GM19043 (cell line): ENCODE data around the gene MBD6.
"Not testable (repeated sequence)": the region's sequence is repeated elsewhere in the genome, so short reads cannot be mapped to it uniquely, and the experiment has no call there.

ENCODE experiments used
- ATAC-seq: cut with Tn5 transposase; IDR thresholded peaks from one replicate; pipeline ENCODE4 v1.9.1; 2021; ENCODE audit warnings: low read depth; ENCODE audit not compliant: unreplicated experiment

Gene MBD6

DNA sequence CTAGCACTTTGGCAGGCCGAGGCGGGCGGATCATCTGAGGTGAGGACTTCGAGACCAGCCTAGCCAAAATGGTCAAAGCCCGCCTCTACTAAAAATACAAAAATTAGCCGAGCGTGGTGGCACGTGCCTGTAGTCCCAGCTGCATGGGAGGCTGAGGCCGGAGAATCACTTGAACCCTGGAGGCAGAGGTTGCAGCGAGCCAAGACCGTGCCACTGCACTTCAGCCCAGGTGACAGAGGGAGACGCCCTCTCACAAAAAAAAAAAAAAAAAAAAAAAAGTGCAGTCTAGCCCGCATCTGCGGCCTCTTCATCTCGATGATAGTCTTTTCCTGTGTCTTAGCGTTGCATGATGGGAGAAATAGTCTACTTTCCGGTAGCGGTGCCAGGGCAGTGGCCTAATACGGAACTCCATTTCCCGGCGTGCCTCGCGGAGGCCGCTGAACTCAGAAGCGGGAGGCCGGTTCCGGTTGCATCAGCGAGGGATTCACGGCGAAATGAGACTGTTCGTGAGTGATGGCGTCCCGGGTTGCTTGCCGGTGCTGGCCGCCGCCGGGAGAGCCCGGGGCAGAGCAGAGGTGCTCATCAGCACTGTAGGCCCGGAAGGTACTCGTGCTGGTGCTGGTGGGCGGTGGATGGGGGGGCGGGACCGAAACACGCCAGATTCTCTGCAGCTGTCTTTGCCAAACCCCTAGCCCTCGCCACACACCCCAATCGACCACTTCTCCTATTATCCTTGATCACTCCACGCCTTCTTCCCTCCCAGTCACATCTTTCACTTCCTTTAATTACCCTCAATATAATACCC lies 34.8 kb upstream of the MBD6 start, which contains the start of gene MARS1:
MARS1 (plus strand) TSS at position 472 of the 805 bp plus-strand sequence; CDS start at position 495, 23 bp downstream.
- peak; percentile 99 for ATAC-seq

DNA sequence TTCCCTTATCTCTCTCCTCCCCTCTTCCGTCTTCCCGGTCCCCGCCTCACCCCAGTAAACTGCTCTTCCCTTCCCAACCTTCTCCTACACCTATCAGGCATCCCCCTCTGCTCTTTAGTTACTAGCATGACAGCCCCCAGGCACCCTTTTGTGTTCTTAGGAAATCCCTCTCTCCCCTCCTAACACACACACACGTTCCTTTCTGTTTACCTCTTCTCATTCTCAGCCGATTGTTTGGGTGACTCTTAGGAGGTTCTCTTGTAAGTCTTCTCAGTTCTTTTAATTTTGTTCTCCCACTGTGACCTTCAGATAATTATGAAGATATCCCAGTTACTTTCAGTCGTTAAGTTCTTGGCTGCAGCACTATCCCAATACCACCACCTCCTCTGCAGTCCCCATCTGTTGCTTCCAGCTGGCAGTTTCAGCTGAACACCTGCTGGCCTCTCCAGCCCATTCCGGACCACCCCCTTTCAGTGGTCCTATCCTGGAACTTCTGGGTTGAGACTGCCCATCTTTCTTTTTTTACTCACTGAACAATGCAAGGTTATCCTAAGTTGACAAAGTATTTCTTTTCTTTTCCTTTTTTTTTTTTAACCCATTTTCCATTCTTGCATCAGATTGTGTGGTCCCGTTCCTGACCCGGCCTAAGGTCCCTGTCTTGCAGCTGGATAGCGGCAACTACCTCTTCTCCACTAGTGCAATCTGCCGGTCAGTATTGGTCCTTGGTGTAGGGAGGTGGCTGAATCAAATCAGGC lies 34.0 kb upstream of the MBD6 start:
- no peak for ATAC-seq

DNA sequence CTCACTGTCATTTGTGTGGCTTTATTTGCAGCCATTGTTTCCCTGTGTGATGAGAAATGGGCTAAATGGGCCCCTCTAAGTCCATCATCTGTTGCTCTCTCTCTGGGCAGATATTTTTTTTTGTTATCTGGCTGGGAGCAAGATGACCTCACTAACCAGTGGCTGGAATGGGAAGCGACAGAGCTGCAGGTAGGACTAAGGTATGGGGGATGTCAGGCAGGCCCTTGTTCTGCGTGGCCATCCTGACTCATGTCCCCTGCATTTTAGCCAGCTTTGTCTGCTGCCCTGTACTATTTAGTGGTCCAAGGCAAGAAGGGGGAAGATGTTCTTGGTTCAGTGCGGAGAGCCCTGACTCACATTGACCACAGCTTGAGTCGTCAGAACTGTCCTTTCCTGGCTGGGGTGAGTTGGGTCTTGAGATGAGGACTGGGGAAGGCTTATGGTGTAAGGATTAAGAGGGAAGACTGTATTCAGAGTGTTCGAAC lies 33.4 kb upstream of the MBD6 start:
- no peak for ATAC-seq

GRCh38 chr12:57490126-57490525 lies 32.5 kb upstream of the MBD6 start:
- no peak for ATAC-seq

GRCh38 chr12:57491393-57492280 lies 31.0 kb upstream of the MBD6 start:
- no peak for ATAC-seq

GRCh38 chr12:57495051-57495701 lies 27.4 kb upstream of the MBD6 start:
- ATAC-seq = not testable (repeated sequence)

GRCh38 chr12:57496822-57497221 lies 25.8 kb upstream of the MBD6 start:
- ATAC-seq = no peak

GRCh38 chr12:57497223-57498131 lies 25.1 kb upstream of the MBD6 start:
- ATAC-seq = no peak

- ATAC-seq = no peak
Observed at GRCh38 chr12:57498132-57498502, 24.5 kb upstream of the MBD6 start.

- ATAC-seq = no peak
Observed at GRCh38 chr12:57498571-57498970, 24.1 kb upstream of the MBD6 start.

- no peak for ATAC-seq
Observed at GRCh38 chr12:57500213-57500612, 22.4 kb upstream of the MBD6 start.

- ATAC-seq = not testable (repeated sequence)
Observed at GRCh38 chr12:57502311-57502969, 20.2 kb upstream of the MBD6 start.

DNA sequence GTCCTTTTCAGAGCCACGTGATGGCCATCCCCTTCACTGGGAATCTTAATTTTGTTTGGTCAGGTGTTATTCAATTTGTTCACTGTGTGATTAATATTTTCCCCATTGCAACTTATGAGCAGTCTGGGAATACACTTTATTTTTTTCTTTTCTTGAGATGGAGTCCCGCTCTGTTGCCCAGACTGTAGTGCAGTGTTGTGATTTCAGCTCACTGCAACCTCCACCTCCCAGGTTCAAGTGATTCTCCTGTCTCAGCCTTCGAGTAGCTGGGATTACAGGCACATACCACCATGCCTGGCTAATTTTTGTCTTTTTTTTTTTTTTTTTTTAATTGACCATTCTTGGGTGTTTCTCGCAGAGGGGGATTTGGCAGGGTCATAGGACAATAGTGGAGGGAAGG lies 16.1 kb upstream of the MBD6 start:
- ATAC-seq = not testable (repeated sequence)

- ATAC-seq = not testable (repeated sequence)
Observed at GRCh38 chr12:57507796-57508195, 14.8 kb upstream of the MBD6 start.

DNA sequence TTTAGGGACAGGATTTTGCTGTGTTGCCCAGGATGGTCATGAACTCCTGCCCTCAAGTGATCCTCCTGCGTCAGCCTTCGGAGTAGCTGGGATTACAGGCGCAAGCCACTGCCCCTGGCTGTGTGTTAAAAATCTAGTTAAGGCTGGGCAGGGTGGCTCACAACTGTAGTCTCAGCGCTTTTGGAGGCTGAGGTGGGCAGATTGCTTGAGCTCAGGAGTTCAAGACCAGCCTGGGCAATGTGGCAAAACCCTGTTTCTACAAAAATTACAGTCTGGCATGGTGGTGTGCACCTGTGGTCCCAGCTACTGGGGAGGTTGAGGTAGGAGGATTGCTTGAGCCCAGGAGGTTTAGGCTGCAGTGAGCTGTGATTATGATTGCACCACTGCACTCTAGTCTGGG lies 11.5 kb upstream of the MBD6 start:
- ATAC-seq = no peak

DNA sequence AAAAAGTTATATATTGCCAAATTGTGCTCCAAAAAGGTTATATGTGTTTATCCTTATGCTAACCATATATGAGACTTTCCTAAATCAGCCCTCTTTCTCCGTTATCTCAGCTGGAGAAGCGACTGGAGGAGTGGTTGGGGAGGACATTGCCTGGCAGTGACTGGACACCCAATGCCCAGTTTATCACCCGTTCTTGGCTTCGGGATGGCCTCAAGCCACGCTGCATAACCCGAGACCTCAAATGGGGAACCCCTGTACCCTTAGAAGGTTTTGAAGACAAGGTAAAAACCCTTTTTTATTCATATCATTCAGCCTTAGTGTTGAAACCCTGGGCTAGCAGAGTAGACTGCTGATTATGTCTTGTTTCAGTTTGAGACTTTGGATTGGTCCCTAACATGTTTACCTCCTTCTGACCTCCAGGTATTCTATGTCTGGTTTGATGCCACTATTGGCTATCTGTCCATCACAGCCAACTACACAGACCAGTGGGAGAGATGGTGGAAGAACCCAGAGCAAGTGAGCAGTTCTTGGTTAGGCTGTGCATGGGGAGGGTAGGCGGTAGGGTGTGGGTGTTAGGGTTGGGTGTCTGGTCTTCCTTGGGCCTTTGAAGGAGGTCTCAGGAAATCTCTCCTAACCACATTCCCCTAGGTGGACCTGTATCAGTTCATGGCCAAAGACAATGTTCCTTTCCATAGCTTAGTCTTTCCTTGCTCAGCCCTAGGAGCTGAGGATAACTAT lies 10.9 kb upstream of the MBD6 start:
- no peak for ATAC-seq

DNA sequence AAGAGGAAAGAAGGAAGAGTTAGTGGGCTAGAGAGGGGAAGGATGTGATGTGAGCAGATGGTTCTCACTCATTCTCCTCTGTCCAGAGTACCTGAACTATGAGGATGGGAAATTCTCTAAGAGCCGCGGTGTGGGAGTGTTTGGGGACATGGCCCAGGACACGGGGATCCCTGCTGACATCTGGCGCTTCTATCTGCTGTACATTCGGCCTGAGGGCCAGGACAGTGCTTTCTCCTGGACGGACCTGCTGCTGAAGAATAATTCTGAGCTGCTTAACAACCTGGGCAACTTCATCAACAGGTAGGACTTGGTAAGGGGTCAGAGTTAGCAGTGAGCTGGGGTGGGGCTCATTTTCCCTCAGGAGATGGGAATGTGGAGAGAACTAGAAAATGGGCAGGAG lies 10.0 kb upstream of the MBD6 start:
- ATAC-seq = no peak

- ATAC-seq = no peak
Observed at GRCh38 chr12:57513266-57513665, 9.4 kb upstream of the MBD6 start.
